GM21723 (cell line): ENCODE results near the gene MSH5.

Source experiments
- ATAC-seq: cut with Tn5 transposase; IDR thresholded peaks from one replicate; pipeline ENCODE4 v1.9.1; 2021; ENCODE audit warnings: mild to moderate bottlenecking, moderate library complexity; ENCODE audit not compliant: unreplicated experiment

Gene MSH5

DNA sequence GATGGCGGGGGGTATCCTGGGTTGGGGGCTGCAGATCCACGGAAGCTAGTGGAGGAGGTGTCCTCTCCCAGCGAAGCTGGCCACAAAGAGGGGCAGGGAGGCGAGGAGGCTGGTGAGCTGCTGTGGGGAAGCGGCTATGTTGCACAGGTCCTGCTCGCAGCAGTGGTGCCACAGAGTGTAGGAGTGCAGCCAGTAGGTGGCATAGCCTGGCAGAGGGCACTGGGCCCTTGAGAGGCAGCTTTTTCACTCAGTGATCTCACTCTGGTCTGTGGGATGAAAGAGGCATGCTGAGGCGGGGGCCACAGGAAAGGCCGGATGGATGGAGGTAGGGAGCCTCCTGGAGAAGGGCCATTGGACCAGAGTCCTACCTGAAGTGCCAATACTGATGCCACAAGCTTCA, 27.5 kb upstream of the MSH5 start:
- no peak for ATAC-seq

DNA sequence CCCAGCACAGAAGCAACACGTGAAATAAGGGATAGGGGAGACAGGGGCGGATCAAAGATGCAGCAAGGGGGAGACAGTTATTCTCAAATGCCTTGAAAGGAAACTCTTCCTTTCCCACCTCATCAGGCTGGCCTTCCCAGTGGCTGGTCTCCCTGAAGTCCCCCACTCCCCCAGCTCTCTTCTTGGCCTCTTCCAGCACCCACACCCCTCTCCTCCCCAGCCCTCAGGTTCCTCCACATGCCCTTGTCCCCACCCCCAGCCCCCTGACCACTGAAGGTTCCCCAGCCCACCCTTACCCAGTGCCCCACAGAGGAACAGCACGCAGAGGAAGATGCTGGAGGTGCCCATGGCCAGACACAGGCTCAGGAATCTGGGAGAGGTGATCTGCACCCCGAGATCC, 26.3 kb upstream of the MSH5 start:
- no peak for ATAC-seq

DNA sequence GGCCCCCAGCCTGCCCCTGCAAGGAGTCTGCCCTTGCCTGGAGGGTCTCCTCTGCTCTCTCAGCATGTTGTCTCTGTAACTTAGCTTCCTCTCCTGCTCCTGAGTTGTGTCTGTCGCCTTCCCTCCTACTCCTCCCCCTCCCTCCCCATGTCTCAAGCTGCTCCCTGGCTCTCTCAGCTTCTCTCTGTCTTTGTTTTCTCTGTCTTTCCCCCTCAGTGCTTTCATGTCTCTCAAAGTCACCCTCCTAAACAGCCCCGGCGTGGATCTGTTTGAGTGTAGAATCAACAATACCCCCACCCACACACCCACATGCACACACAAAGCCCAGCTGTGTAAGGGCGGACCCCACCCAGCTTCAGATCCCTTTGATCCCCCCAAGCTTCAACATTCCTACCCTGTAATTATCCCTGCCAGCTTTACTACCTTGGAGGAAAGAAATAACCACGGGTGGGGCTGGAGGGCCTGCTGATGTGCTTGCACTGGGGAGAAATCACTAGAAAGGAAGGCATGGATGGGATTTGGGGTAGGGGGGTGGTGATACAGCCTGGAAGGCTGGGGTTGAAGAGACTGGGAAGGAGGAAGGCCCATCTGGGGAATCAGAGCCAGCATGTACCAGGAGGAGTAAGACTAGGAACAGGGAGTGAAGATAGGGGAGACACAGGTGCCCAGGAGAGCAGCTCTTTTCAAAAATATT, 25.7 kb upstream of the MSH5 start:
- ATAC-seq = no peak

DNA sequence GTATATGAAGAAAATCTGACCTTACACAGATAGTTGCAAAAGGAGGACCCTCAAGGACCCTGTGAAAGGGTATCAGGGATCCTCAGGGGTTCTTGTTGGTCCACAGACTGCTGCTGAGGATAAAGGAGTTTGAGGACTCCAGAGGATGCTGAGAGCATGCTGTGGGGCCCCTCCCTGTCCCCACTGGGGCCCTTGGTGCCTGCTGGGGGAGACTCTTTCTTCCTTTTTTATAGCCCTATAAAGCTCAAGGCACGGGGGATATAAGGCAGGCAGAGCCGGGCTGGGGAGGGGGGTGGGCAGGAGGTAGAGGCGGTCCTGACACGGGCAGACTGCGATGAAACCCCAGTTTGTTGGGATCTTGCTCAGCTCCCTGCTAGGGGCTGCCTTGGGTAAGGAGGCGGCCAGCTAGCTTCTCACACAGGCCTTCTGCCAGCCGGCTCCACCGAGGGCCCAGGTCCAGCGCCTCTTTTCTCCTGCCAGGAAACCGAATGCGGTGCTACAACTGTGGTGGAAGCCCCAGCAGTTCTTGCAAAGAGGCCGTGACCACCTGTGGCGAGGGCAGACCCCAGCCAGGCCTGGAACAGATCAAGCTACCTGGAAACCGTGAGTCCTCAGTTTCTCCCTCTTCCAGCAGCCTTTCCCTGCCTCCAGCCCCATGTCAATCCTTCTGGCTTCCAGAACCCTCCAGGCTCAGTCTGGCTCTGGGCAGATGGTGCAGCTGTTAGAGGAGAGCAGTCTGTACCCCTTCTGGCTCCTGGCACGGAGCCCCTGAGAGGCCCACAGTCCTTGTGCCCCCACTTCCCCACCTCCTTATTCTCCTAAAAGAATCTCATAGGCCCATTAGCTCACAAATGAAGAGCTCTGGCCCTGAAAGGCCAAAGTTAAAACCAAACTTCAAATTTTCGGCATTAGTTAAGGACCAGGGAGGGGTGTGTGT, 24.5 kb upstream of the MSH5 start, which contains the start of gene LY6G6D:
Gene LY6G6D, plus strand, starts transcription at position 327 of the 937 bp plus-strand sequence. Its CDS starts 8 bp downstream, at position 335.
- no peak for ATAC-seq

DNA sequence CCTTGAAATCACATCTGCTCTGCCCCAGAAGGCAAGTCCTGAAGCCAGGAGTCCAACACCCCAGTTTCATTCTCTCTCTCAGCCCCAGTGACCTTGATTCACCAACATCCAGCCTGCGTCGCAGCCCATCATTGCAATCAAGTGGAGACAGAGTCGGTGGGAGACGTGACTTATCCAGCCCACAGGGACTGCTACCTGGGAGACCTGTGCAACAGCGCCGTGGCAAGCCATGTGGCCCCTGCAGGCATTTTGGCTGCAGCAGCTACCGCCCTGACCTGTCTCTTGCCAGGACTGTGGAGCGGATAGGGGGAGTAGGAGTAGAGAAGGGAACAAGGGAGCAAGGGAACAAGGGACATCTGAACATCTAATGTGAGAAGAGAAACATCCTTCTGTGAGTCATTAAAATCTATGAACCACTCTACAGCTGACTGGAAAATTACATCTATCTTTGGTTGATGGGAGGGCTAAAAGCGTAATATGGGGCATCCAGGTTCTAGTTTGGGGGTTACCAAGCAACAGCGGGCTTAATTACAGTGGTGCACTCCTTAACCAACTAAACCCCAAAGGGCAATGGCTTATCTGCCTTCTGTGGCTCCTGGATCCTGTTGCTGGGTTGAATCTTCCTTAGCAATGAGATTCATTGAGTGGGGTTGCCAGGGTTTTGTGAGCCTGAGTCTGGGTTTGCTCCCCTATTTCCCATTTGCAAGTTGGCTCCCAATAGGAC, 22.1 kb upstream of the MSH5 start:
- no peak for ATAC-seq

DNA sequence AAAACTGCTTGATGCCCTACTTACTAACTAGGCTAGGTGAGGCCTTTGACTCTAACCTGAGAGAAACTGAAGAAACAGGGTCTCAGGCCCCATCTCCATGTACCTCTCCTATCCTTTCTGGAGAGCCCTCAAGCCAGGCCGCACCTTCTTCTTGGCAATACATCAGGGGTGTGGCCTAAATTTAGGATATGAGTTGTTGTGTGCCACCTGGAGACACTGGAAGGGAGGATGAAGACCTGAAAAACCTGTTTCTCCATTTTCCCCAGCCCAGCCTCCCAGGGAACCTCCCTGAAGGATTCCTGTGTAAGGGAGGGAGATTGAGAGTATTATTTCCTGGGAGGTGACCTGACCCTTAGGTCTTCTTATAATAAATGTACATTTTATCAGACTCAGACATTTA, 21.5 kb upstream of the MSH5 start:
- ATAC-seq = no peak

DNA sequence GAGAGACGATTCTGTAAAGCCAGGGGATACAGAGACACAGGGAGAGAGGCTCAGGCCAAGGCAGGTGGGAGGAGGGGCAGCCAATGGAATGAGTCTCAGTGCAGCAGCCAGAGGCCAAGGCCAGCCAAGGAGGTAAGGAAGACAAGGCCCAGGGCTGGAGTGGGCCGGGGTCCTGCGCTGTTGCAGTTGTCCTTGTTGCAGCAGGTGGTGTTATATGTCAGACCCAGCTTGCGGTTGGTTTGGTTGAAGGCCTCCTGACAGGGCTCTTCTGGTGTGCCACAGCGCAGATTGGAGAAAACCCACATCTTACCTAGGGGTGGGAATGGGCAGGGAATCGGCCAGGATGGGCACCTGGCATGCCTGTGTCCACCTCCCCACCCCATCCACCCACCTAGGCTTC, 20.8 kb upstream of the MSH5 start:
- ATAC-seq = no peak

DNA sequence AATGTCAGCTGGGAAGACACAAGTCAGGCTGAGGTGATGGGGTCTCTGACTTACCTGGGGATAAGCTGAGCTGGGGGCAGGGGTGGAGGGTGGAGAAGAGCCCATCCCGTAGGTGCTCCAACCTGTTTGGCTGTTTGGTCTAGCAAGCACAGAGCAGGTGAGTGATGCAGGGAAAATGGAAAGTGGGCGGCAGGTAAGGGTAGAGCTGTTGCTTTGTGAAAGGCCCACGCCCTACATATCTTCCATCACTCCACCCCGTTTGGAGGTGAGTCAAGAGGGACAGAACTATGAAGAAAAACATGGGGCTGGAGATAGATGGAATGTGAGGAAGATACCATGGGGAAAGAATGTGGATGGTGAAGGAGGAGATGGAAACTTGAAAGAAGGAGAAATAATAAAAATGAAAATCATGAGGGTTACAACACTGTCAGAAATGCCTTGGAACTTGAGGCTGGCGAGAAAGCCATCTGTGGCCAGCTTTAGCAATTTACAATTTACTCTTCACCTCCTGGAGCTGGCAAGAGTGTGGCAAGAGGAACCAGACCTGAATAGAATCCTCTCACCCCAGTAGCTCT, 19.5 kb upstream of the MSH5 start:
- ATAC-seq = no peak

DNA sequence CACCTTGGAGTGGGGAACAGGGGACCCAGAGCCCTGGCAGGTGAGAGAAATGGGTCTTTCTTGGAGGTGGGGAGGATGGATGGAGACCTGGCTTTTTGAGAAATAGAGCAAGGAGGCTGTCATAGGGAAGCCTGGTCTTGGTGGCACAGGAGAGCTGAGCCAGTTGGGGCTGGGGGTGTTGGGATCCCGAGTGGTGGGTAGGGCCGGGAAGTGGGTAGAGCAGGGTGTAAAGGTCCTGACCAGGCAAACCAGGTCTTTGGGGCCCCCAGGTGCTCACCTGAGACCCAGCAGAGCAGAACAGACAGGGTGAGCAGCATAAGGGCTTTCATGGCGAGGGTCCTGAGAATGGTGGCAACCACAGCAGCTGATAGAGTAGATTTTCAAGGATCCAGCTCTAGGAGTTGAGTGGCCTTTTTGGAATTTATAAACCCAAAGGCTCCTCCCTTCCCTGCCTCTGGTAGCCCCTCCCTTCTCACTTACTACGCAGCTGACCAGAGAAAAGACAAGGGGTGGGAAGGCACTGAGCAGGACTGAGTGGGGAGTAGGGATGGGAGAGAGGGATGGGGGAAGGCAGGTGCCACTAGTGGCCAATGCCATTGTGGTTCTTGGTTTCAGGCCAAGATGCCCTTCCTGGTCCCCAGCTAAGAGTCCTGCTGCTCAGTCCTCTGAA, 18.3 kb upstream of the MSH5 start, which contains the start of gene LY6G6C:
Gene LY6G6C, minus strand, starts transcription at position 396 of the 670 bp plus-strand sequence. Its CDS starts 67 bp downstream, at position 329.
- no peak for ATAC-seq

DNA sequence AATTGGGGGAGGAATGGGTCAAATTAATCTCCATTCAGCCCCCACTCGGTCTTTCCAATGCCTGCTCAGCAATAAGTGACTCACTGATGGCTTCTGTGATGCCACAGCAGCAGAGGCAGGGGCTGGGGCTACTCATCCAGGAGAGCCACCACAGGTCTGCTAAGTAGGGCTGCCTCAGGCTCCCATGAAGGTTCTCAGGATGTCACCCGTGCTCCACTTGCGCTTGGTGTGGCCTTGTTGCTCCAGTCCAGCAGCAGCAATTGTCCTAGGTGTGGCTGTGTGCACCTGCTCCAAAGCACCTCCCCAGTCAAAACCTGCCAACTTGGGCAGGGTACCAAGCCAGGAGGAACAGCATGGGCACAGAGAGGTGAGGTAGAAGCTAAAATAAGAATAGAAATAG, 17.6 kb upstream of the MSH5 start:
- no peak for ATAC-seq

DNA sequence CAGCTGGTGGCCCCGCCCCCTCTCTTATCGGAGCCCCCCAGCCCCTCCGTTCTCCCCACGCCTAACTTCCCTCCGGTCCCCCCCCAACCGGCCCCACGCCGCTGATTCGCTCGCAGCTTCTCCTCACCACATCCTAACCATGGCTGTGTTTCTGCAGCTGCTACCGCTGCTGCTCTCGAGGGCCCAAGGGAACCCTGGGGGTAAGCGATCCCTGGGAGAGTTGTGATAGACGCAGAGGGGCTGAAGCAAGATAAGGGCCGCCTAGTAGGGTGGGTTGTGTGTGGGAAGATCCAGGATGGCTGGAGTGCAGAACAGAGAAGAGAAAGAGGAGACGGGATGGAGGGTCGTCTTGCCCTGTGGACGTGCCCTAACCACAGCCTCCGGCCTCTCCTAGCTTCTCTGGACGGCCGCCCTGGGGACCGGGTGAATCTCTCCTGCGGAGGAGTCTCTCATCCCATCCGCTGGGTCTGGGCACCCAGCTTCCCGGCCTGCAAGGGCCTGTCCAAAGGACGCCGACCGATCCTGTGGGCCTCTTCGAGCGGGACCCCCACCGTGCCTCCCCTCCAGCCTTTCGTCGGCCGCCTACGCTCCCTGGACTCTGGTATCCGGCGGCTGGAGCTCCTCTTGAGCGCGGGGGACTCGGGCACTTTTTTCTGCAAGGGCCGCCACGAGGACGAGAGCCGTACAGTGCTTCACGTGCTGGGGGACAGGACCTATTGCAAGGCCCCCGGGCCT, 16.4 kb upstream of the MSH5 start, which contains the start of gene MPIG6B:
Gene MPIG6B, plus strand, starts transcription at position 129 of the 735 bp plus-strand sequence. Its CDS starts 11 bp downstream, at position 140.
- ATAC-seq = no peak

DNA sequence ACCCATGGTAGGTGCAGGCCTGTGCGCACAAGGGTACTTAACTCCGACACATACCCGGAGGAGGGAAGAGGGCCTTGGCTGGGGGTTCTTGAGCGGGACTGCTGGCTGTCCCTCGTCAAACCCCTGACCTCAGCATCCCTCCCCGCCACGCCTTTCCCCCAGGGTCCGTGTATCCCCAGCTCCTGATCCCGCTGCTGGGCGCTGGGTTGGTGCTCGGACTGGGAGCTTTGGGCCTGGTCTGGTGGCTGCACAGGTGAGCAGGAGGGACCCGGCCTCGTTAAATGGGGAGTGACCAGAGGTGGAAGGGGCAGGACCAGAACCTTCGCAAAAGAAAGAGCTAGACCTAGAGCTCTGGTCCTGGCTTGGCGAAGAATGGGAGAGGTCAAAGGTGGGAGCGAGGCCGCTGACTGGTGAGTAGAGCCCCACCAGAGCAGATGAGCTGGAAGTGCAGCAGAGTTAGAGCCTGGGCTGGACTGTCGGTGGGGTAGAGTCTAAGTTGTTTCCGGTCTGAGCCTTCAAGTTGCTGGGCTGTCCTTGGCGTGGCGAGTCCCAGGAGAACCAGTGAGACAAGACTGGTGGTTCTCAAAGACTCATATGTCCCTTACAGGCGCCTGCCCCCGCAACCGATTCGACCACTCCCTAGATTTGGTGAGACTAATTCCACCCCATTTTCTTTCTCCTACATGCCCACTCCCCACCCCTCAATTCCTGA, 15.7 kb upstream of the MSH5 start:
- ATAC-seq = no peak

DNA sequence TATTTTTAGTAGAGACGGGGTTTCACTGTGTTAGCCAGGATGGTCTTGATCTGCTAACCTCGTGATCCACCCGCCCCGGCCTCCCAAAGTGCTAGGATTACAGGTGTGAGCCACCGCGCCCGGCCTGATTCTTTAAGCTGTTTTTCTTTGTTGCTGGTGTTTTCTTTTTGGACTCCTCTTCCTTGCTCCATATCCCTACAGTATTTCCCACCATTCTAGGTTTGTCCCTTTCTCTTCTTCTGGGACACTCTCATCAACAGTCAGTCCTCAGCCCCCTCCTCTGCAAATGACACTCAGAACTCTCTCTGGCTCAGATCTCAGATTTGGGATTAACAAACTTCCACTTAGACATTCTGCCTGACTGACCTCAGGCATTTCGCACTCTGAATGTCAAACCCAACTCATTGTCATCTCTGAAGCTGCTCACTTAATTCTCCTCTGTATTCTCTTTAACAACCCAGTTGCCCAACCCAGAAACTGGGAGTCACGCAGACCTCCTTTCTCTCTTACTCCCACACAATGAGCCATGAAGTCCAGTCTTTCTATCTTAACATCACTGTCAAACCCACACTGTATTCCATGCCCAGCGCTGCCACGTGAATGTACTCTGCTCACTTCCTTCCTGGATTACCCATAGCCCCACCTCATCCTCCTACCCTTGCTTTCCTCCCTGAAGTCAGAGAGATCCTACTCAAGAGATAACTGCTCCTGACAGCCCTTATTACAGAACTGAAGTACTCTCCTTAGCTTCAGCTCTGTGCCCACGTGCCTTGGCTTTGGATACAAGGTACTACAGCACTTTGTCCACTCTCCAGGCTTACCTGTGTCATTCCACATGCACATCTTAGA, 14.1 kb upstream of the MSH5 start:
- ATAC-seq = no peak

DNA sequence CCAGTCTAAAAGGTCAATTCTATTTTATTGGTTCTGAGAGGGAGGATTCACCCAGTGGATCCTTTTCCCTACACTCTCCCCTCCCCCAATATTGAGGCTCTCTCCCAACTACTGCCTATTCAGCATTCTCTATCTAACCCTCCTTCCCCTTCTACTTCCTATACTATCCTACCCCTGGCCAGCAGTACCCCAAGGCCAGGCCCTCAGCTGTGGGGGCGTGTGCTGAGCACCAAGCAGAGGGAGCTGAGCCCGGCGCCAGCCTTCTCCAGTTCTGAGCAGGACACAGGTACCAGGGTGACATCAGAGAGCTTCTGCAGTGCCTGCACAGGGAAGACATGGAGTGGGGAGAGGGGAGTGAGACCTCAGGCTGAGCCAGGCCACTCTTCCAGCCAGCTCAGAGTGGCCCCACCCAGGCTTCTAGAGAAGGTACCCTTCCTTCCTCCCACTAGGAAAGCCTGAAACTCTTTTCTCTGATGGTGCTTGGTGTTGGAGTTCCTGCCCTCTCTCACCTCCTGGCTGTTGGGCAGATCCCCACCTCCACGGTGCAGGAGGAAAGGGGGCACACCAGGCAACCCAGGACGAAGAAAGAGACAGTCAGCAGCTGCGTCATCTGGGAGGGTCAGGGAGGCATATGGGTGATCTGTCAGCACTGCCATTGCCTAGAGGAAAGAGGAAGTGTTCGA, 12.6 kb upstream of the MSH5 start:
- ATAC-seq = no peak

DNA sequence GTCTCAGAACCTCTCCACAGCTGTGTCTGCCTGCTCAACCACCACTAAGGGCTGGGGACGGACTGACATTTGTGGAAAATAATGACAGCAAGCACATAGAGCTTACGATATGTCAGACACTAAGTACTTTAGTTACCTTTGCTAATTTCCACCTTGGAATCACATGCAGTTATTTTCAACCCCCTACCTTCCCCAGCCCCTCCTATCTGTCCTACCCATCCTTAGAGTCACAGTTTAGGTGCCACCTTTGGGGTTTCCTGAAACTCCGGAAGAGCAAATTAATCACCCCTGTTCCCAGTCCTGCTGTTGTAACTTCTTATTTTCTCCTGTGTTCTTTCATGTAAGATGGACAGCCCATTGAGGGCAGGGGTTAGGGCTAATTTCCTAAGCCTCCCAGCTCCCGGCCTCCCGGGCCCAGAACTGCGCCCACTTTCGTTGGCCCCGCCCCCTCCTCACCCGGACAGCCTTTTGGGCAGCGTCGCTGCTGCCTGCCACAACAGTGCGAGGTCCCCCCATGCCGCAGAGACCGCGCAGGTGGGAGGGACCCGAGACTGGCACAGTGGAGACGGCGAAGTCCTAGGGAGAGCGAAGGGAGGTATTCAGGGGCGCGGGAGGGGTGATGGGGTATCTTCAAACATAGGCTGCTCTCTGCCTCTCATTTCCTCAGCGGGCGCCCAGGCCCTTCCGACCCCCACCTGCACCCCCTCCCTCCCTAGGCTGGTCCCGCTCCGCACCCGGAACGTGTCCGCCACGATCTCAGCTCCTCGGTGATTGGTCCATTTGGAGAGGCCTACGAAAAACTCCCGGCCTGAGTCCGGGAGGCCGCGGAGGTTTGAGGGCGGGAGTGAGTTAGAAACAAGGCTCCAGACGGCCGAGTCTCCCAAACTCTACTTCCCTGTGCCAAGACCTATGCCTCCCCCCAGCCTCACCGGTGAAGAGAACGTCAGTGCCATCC, 11.8 kb upstream of the MSH5 start:
- no peak for ATAC-seq

DNA sequence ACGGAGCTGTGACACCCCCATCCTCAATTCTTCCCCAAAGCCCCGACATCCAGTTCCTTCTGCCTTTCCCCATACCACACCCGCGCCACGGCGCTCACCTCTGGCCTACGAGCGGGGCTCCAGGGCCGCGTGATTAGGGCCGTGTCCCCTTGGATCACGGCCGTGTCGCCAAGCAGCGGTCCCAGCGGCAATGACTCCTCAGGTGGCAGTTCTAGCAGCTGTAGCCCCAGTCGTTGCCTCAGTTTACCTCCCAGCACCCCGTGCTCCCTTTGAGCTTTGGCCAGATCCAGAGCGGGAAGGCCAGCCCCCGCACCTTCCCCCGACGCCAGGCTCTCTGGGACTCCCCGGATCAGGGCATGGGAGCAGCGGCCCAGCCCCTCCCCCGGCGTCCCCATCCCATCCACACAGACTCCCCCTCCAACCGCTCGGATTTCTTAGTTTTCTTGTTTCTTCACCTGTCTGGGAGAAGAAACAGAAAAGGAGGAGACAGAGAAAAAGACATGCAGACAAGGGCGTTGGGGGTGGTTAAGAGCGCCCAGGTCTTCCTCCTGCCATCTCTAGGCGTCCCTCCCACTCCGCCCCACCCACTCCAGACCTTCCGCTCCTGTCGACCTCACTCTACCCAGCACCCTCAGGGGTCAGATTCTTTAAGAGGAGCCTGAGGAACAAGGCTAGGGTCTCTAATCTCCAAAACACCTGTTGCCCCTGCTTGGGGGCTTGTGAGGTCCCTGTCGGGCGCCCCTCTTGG, 10.9 kb upstream of the MSH5 start, which contains the start of gene DDAH2:
Gene DDAH2, minus strand, starts transcription at position 533 of the 748 bp plus-strand sequence. Its CDS starts 138 bp downstream, at position 395.
- ATAC-seq = no peak
